Stimulated activated CD4-positive, alpha-beta T cell treated with anti-CD3 and anti-CD28 coated beads, TNF-alpha, amount 100 ng/mL, for 4 hours (primary cell): ENCODE data around the gene SUGP1.

Experiments
- DNase-seq, 3 experiments: peaks; one replicate each; pipeline ENCODE4 v3.0.0-alpha.2; 2020; ENCODE audit warnings: low read depth in 3 of 3

SUGP1 gene

DNA sequence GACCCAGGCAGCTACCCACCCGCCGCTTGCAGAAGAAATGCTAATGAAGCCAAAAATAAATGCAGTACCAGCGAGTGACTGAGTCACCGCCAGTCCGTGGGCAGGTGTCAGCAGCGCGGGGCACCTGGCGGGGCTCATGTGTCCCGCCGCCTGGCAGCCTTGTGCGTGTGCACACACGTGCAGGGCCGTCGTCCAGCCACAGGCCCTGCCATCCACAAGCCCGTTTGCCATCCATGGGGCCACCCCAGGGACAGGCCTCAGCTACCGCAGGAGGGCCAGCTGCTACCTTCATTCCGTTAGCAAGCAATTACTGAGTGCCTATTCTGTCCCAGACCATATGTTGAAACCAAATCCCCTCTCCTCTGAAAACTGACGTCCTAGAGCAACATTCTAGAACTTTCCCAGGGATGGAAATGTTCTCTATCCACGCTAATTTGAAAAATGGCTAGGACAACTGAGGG, 88.0 kb downstream of the SUGP1 start:
- no peak for DNase-seq

DNA sequence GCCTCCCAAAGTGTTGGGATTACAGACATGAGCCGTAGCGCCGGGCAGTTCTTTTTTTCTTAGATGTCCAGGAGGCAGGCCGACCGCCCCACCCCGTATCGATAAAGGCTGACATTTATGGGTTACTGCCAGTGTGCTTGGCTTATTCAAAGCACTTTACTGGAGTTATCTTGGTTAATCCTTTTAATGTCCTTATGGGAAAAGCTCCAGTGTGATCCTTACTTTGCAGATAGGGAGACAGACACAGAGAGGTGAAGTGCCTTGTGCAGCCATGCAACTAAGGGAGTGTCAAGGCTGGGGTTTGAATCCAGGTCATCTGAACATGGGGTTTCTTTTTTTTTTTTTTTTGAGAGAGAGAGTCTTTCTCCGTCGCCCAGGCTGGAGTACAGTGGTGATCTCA, 89.3 kb downstream of the SUGP1 start:
- no peak for DNase-seq

DNA sequence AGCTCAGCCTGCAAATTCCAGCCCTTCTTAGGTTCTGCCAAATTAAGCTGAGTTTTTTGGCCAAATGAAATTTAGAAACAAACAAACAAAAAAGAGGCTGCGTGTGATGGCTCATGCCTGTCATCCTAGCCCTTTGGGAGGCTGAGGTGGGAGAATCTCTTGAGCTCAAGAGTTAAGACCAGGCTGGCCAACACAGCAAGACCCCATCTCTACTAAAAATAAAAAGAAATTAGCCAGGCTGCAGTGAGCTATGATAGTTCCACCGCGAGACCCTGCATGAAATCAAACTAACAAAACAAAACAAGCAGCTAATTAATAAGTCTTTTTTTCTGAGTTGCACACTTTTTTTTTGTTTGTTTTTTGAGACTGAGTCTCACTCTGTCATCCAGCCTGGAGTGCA, 90.6 kb downstream of the SUGP1 start:
- DNase-seq = no peak

DNA sequence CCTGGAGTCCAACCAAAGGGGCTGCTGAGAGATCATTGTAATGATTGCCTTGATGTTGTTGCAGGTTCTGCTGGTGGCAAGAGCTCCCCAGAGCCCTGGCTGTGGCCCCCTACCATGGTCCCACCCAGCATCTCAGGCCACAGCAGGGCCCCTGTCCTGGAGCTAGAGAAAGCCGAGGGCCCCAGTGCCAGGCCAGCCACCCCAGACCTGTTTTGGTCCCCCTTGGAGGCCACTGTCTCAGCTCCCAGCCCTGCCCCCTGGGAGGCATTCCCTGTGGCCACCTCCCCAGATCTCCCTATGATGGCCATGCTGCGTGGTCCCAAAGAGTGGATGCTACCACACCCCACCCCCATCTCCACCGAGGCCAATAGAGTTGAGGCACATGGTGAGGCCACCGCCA, 93.1 kb downstream of the SUGP1 start:
- DNase-seq = no peak

DNA sequence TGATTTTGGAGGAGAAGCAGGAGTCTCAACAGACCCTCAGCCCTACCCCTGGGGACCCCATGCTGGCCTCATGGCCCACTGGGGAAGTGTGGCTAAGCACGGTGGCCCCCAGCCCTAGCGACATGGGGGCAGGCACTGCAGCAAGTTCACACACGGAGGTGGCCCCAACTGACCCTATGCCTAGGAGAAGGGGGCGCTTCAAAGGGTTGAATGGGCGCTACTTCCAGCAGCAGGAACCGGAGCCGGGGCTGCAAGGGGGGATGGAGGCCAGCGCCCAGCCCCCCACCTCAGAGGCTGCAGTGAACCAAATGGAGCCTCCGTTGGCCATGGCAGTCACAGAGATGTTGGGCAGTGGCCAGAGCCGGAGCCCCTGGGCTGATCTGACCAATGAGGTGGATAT, 93.6 kb downstream of the SUGP1 start:
- no peak for DNase-seq

DNA sequence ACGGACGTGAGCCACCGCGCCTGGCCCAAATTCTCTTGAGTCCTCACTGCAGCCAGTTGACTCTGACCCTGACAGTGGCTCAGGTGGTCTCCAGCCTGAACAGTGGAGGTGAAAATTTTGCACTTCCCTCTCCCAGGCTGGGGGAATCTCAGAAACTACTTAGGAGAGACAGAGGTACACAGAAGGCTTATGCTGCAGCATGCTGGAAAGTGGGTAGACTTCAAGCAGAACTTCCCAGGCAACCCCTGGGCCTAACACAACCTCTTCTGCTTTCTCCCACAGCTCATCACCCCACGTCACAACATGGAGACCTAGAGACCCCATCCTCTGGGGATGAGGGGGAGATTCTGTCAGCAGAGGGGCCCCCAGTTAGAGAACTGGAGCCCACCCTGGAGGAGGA, 94.1 kb downstream of the SUGP1 start:
- DNase-seq = no peak
